Kidney (tissue), 14 donors: ENCODE results near the gene FBP2. TPM values are rescaled to one million over a fixed set of nuclear protein-coding genes. Genes with fewer than 3 reads are reported as not detected.
A peak's percentile ranks its signal among the peaks of the same experiment; 100 is the strongest.

Source experiments
- DNase-seq, 5 donors: peaks; one replicate each; pipeline ENCODE4 v3.0.0-alpha.2; 2013 to 2020
- FAIRE-seq: peaks from 2 replicates; lab custom pipeline; 2012; peaks lifted over from hg19 to GRCh38; lab: Jason Lieb, UNC
- H3K27ac ChIP-seq, 2 donors: one replicate each; pipeline ENCODE4 v1.7.0; 2013; ENCODE audit warnings: low read depth in 2 of 2, low read length in 2 of 2, inconsistent platforms in 1 of 2
- H3K27me3 ChIP-seq: one replicate; pipeline ENCODE4 v1.7.1; 2013; ENCODE audit warnings: low read length, inconsistent platforms; ENCODE audit not compliant: control insufficient read depth, insufficient read depth
- H3K36me3 ChIP-seq, 3 donors: one replicate each; pipeline versions ENCODE4 v1.7.0 to v1.7.1; 2013; ENCODE audit warnings: low read length in 3 of 3, control low read depth in 1 of 3, inconsistent platforms in 1 of 3; ENCODE audit not compliant: insufficient read depth in 3 of 3, control insufficient read depth in 2 of 3
- H3K4me1 ChIP-seq, 3 donors: one replicate each; pipeline versions ENCODE4 v1.7.0 to v1.7.1; 2013; ENCODE audit warnings: low read length in 3 of 3, inconsistent platforms in 1 of 3, low read depth in 1 of 3; ENCODE audit not compliant: control insufficient read depth in 2 of 3, insufficient read depth in 2 of 3
- H3K4me3 ChIP-seq, 3 donors: one replicate each; pipeline versions ENCODE4 v1.7.0 to v1.8.1; 2013; ENCODE audit warnings: low read length in 3 of 3, control low read depth in 1 of 3, inconsistent platforms in 1 of 3
- H3K9ac ChIP-seq, 3 donors: one replicate each; pipeline versions ENCODE4 v1.7.0 to v1.7.1; 2013; ENCODE audit warnings: low read length in 3 of 3, control low read depth in 1 of 3, inconsistent platforms in 1 of 3
- H3K9me3 ChIP-seq, 3 donors: one replicate each; pipeline versions ENCODE4 v1.7.0 to v1.7.1; 2013; ENCODE audit warnings: low read length in 3 of 3, control low read depth in 1 of 3, inconsistent platforms in 1 of 3; ENCODE audit not compliant: control insufficient read depth in 2 of 3, insufficient read depth in 1 of 3
- CTCF ChIP-seq: IDR thresholded peaks from 3 replicates; pipeline ENCODE4 v1.5.1; 2012; ENCODE audit warnings: mild to moderate bottlenecking, moderate library complexity, borderline replicate concordance; ENCODE audit not compliant: insufficient read depth; ENCODE audit errors: extremely low read depth
- intact Hi-C: fragments of 100-400 bp; cut with DNase I; formaldehyde crosslinking; loops from one replicate; pipeline ENCODE4 v1.11.1; 2022
- polyA plus RNA-seq: library from polyadenylated mRNA; stranded (reverse); fragments of 350-450 nt; fragmentation: Illumina TruSeq; extraction: RNeasy Lipid Tissue Mini Kit (QIAGEN cat#74804); gene quantifications from one replicate; pipeline ENCODE4 v1.2.3, GENCODE V29; 2014; ENCODE audit warnings: low read depth, low replicate concordance; ENCODE audit not compliant: insufficient read depth
- total RNA-seq: library from RNA; stranded (reverse); fragmentation: NEBNext Ultra II Directional; extraction: Animal tissue kit (Norgen Biotek cat#: 25700); gene quantifications from one replicate; pipeline ENCODE4 v1.2.1, GENCODE V29; 2021
- donor health status: control.
- donor health status: control.
- donor health status: control.
- donor health status: control.
- donor health status: control.
- donor health status: DM: yes; HTN: yes; CAD: no.
- donor health status: Normal renal cell carcinoma (clear cell type).

FBP2 gene
- total and polyA plus RNA-seq, 2 donors from 2014 or later, result not detected

DNA sequence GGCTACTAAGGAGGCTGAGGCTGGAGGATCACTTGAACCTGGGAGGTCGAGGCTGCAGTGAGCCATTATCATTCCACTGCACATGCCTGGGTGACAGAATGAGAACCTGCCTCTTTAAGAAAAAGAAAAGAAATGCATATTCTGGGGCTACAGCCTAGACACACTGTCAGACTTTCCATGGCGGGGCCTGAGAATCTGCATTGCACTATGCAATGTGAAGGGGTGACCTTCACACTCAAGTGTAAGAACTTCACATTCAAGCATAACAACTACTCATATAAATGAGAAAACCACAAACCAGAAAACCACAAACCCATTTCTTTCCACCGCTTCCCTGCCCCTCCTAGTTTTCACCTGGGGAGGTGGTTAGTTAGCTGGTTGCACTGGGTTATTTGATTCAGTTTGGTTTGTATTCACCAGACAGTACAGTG is 18.0 kb upstream of the FBP2 start:
- Histone ChIP-seq H3K9me3 (no peaks in the 10 kb centered on the region), H3K27ac (no peak overlapping the region)

GRCh38 chr9:94610181-94610606 is 16.6 kb upstream of the FBP2 start:
- no peak for FAIRE-seq

More for the DNA sequence above, 18.0 kb upstream of the FBP2 start:
- DNase-seq (no peak), FAIRE-seq (no peak)
- H3K9ac ChIP-seq, result no peak overlapping the region
- peaks cover 0 to 3% (median 0%) of the 10 kb centered on the region in 3 donors for H3K36me3 ChIP-seq
- TF ChIP-seq CTCF, result no peak
- no peaks in the 10 kb centered on the region for H3K27me3 ChIP-seq
- H3K4me3 ChIP-seq, result no peak overlapping the region
- intact Hi-C loops, result no loop called here
- H3K4me1 ChIP-seq, result peaks cover 0 to 9% (median 0%) of the 10 kb centered on the region in 3 donors

GRCh38 chr9:94607423-94607691 is 13.7 kb upstream of the FBP2 start:
- no peak overlapping the region for H3K4me3 ChIP-seq
- no peaks in the 10 kb centered on the region for H3K27me3 ChIP-seq
- no peaks in the 10 kb centered on the region for H3K9me3 ChIP-seq
- intact Hi-C loops, result no loop called here
- no peak for TF ChIP-seq CTCF
- H3K36me3 ChIP-seq, result peaks cover 0 to 6% (median 0%) of the 10 kb centered on the region in 3 donors
- H3K4me1 ChIP-seq, result peaks cover 0 to 25% (median 2%) of the 10 kb centered on the region in 3 donors
- H3K27ac ChIP-seq, result peak overlapping the region; percentile 20 to 55
- no peak overlapping the region for H3K9ac ChIP-seq
- DNase-seq, result no peak
- no peak for FAIRE-seq

More at GRCh38 chr9:94610181-94610606, 16.6 kb upstream of the FBP2 start:
- H3K36me3 ChIP-seq, result peaks cover 0 to 3% (median 0%) of the 10 kb centered on the region in 3 donors
- H3K9me3 ChIP-seq, result no peaks in the 10 kb centered on the region
- H3K4me1 ChIP-seq, result peaks cover 0 to 15% (median 0%) of the 10 kb centered on the region in 3 donors
- no peaks in the 10 kb centered on the region for H3K27me3 ChIP-seq
- DNase-seq, result peak in 3 of 5 donors; percentile 20 to 83 (median 54)
- no peak overlapping the region for H3K4me3 ChIP-seq
- TF ChIP-seq CTCF, result no peak
- H3K9ac ChIP-seq, result no peak overlapping the region
- H3K27ac ChIP-seq, result no peak overlapping the region
- intact Hi-C loops, result no loop called here
